IMR-90 (cell line): Measurements from ENCODE around the gene ATP5PO. TPM values are rescaled to one million over a fixed set of nuclear protein-coding genes. Genes with fewer than 3 reads are reported as not detected.
A peak's percentile ranks its signal among the peaks of the same experiment; 100 is the strongest.

Experiments used
- ATAC-seq: fragments of 200-7000 bp; cut with Tn5 transposase; 2 replicates; pipeline ENCODE4 v1.9.1; 2020; ENCODE audit warnings: low read depth, mild to moderate bottlenecking, moderate library complexity
- BruUV-seq: library from RNA; stranded (reverse); fragments of 400-500 nt; replicated peaks from 2 replicates; lab custom pipeline; 2021; lab: Mats Ljungman, UMichigan
- CTCF ChIA-PET: fragments of 300-600 bp; formaldehyde crosslinking; extraction: SDS; loops from one replicate; lab custom pipeline; 2021; ENCODE audit warnings: antibody characterized with exemption; lab: Yijun Ruan, JAX
- POLR2A ChIA-PET: fragments of 300-600 bp; sonication (Branson Sonifier 250); formaldehyde crosslinking; loops from one replicate; lab custom pipeline; 2022; ENCODE audit warnings: antibody characterized with exemption; ENCODE audit not compliant: unreplicated experiment; lab: Charles Lee
- DNase-seq: peaks from one replicate; pipeline ENCODE4 v3.0.0; 2013
- H2AFZ ChIP-seq: replicated peaks from 2 replicates; pipeline ENCODE3; 2013; ENCODE audit warnings: low read length, mild to moderate bottlenecking; ENCODE audit not compliant: poor library complexity
- H2AK5ac ChIP-seq: 2 replicates; pipeline ENCODE4 v1.6.1; 2013; ENCODE audit warnings: low read depth, low read length, inconsistent platforms
- H2AK9ac ChIP-seq: replicated peaks from 2 replicates; pipeline ENCODE3; 2013; ENCODE audit warnings: mild to moderate bottlenecking, low read depth, low read length, moderate library complexity; ENCODE audit not compliant: poor library complexity
- H2BK120ac ChIP-seq: 2 replicates; pipeline ENCODE4 v1.6.1; 2013; ENCODE audit warnings: low read depth, low read length, inconsistent platforms
- H2BK15ac ChIP-seq: 3 replicates; pipeline ENCODE4 v1.6.1; 2013; ENCODE audit warnings: low read depth, low read length, inconsistent platforms
- H2BK20ac ChIP-seq: 2 replicates; pipeline ENCODE4 v1.6.1; 2013; ENCODE audit warnings: low read depth, mild to moderate bottlenecking, inconsistent platforms, low read length, moderate library complexity
- H2BK5ac ChIP-seq: 2 replicates; pipeline ENCODE4 v1.6.1; 2013; ENCODE audit warnings: mild to moderate bottlenecking, low read depth, low read length, inconsistent platforms; ENCODE audit not compliant: poor library complexity, severe bottlenecking
- H3K14ac ChIP-seq: replicated peaks from 2 replicates; pipeline ENCODE4 v1.6.1; 2013; ENCODE audit warnings: low read depth, low read length, inconsistent platforms
- H3K18ac ChIP-seq: 2 replicates; pipeline ENCODE4 v1.6.1; 2013; ENCODE audit warnings: low read depth, low read length, control low read depth
- H3K23ac ChIP-seq: 2 replicates; pipeline ENCODE4 v1.6.1; 2013; ENCODE audit warnings: low read depth, low read length, inconsistent platforms
- H3K27ac ChIP-seq: 2 replicates; pipeline ENCODE4 v1.5.1; 2013; ENCODE audit warnings: mild to moderate bottlenecking, control low read depth, low read length; ENCODE audit not compliant: insufficient read depth
- H3K27me3 ChIP-seq: 2 replicates; pipeline ENCODE4 v1.6.1; 2013; ENCODE audit warnings: low read length; ENCODE audit not compliant: control insufficient read depth, insufficient read depth
- H3K36me3 ChIP-seq: 2 replicates; pipeline ENCODE4 v1.6.1; 2013; ENCODE audit warnings: low read length, mixed read lengths; ENCODE audit not compliant: control insufficient read depth, insufficient read depth
- H3K4ac ChIP-seq: 2 replicates; pipeline ENCODE4 v1.6.1; 2013; ENCODE audit warnings: low read depth, low read length, inconsistent platforms
- H3K4me1 ChIP-seq: 2 replicates; pipeline ENCODE4 v1.6.1; 2013; ENCODE audit warnings: low read length, mixed read lengths; ENCODE audit not compliant: control insufficient read depth, insufficient read depth
- H3K4me2 ChIP-seq: 2 replicates; pipeline ENCODE4 v1.6.1; 2013; ENCODE audit warnings: low read depth, mild to moderate bottlenecking, control low read depth, low read length, moderate library complexity
- H3K4me3 ChIP-seq: 2 replicates; pipeline ENCODE4 v1.5.1; 2013; ENCODE audit warnings: low read depth, mild to moderate bottlenecking, control low read depth, low read length, moderate library complexity; ENCODE audit not compliant: insufficient read depth
- H3K56ac ChIP-seq: 2 replicates; pipeline ENCODE4 v1.6.1; 2013; ENCODE audit warnings: low read length, inconsistent platforms; ENCODE audit not compliant: insufficient read depth; ENCODE audit errors: extremely low read depth
- H3K79me1 ChIP-seq, 2 experiments: 2 replicates each; pipeline ENCODE4 v1.6.1; 2013; ENCODE audit warnings: low read length in 2 of 2, inconsistent platforms in 1 of 2, low read depth in 1 of 2
- H3K9ac ChIP-seq: 2 replicates; pipeline ENCODE4 v1.6.1; 2013; ENCODE audit warnings: low read depth, low read length, control low read depth
- H3K9me1 ChIP-seq: 2 replicates; pipeline ENCODE4 v1.6.1; 2013; ENCODE audit warnings: low read length, inconsistent platforms; ENCODE audit not compliant: insufficient read depth
- H3K9me3 ChIP-seq: 2 replicates; pipeline ENCODE4 v1.6.1; 2013; ENCODE audit warnings: low read length; ENCODE audit not compliant: control insufficient read depth, insufficient read depth
- H4K20me1 ChIP-seq: 2 replicates; pipeline ENCODE4 v1.6.1; 2013; ENCODE audit warnings: low read length, inconsistent platforms; ENCODE audit not compliant: insufficient read depth
- H4K5ac ChIP-seq: 2 replicates; pipeline ENCODE4 v1.6.1; 2013; ENCODE audit warnings: mild to moderate bottlenecking, low read depth, low read length, control low read depth
- H4K8ac ChIP-seq, 2 experiments: 2 replicates each; pipeline ENCODE4 v1.6.1; 2013; ENCODE audit warnings: low read depth in 2 of 2, low read length in 2 of 2, control low read depth in 1 of 2, inconsistent platforms in 1 of 2
- H4K91ac ChIP-seq: 2 replicates; pipeline ENCODE4 v1.6.1; 2013; ENCODE audit warnings: low read depth, low read length, inconsistent platforms; ENCODE audit not compliant: insufficient read depth
- MAFK ChIP-seq: IDR thresholded peaks from 2 replicates; pipeline ENCODE4 v1.6.1; 2012; ENCODE audit warnings: low read depth, low read length, improper control_type of control experiment
- WGBS, 2 experiments: methylation state at CpG; one replicate each; pipeline versions ENCODE4 v1.1.5 to v1.1.7; 2013; ENCODE audit warnings: missing lambda C conversion rate in 2 of 2; ENCODE audit not compliant: insufficient read length in 1 of 2; ENCODE audit errors: extremely low coverage in 2 of 2; 5-methylcytosine and 5-hydroxymethylcytosine counted together
- dilution Hi-C: fragments of 300-500 bp; cut with HindIII; formaldehyde crosslinking; loops from one replicate; pipeline ENCODE4 v1.14.3; 2018; ENCODE audit warnings: low sequenced_read_pairs; ENCODE audit not compliant: unreplicated experiment
- in situ Hi-C: fragments of 300-500 bp; cut with MboI; formaldehyde crosslinking; loops from 3 replicates; pipeline ENCODE4 v1.14.3; 2019; ENCODE audit warnings: low sequenced_read_pairs, inconsistent platforms, mixed read lengths
- intact Hi-C: fragments of 100-400 bp; cut with micrococcal nuclease; formaldehyde crosslinking; loops from 2 replicates; pipeline ENCODE4 v1.10.0; 2022
- polyA plus RNA-seq, 3 experiments: library from polyadenylated mRNA; depleted of rRNA; stranded (reverse); fragments of >200 nt; gene quantifications; 2 replicates each; pipeline ENCODE4 v1.2.3, GENCODE V29; 2012; ENCODE audit warnings: low replicate concordance in 1 of 3
- total RNA-seq: library from RNA; depleted of rRNA; stranded (reverse); fragments of >200 nt; gene quantifications from 2 replicates; pipeline ENCODE4 v1.2.3, GENCODE V29; 2012

ATP5PO gene
- total and polyA plus RNA-seq, 2 of the 4 experiments (the other 2 are of a cell fraction) = 237 to 250 TPM

DNA sequence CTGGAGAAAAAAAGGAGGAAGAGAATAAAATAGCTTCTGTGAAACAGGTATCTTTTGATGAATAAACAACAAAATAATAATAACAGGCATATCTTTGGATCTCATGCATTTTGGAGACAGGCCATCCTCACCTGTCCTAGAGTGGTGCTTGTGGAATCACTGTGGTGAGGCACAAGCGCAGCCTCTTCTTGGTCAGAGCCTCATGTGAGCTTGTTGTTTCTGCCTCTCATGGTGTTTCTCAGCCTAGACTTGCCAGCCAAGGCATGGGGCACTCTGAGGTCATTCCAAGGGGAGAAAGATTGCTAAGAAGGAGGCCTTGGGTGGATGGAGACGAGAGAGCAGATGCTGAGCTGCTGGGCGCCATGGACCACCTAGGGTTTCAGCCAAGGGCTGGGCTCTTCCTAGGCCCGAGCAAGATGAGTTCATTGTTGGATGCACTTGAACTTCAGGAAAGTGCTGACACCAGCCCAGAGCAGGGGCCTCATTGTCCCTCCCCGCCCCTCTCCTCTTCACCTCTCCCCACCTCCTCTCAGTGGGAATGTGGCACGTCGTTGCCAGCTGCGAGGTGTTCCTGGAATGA, 49.5 kb downstream of the ATP5PO start:
- no peak overlapping the region for H4K5ac ChIP-seq
- H2BK5ac ChIP-seq = no peak overlapping the region
- H2BK20ac ChIP-seq = no peak overlapping the region
- no peak for DNase-seq
- no peak overlapping the region for H2BK120ac ChIP-seq
- no peak overlapping the region for H3K14ac ChIP-seq
- no peak overlapping the region for H3K27ac ChIP-seq
- H3K79me1 ChIP-seq = no peaks in the 10 kb centered on the region
- dilution Hi-C loops (no loop called here), intact Hi-C loops (no loop called here), in situ Hi-C loops (no loop called here)
- no peak for TF ChIP-seq MAFK
- ChIA-PET CTCF (no interaction called here), POLR2A (no interaction called here)
- peaks cover 7% of the 10 kb centered on the region for H3K27me3 ChIP-seq
- no peaks in the 10 kb centered on the region for H4K20me1 ChIP-seq
- H3K4me2 ChIP-seq = no peak overlapping the region
- no peak overlapping the region for H2AK9ac ChIP-seq
- no peak for ATAC-seq
- no peak overlapping the region for H3K18ac ChIP-seq
- no peak overlapping the region for H3K56ac ChIP-seq
- H3K9me3 ChIP-seq = no peaks in the 10 kb centered on the region
- 65% methylated on average over 3 of the region's 8 CpGs; no CpG with 5 or more reads in 1 of the 2 experiments for WGBS, 2 experiments
- H3K9ac ChIP-seq = no peak overlapping the region
- no peaks in the 10 kb centered on the region for H3K9me1 ChIP-seq
- H2AFZ ChIP-seq = peak overlapping the region; percentile 29
- no peak overlapping the region for H3K4me3 ChIP-seq
- H2AK5ac ChIP-seq = no peak overlapping the region
- H3K4me1 ChIP-seq = peaks cover 2% of the 10 kb centered on the region; the same call in 1 of the 2 replicates
- no peak overlapping the region for H3K4ac ChIP-seq
- no peak overlapping the region for H3K23ac ChIP-seq
- no peak overlapping the region for H4K91ac ChIP-seq
- H3K36me3 ChIP-seq = no peaks in the 10 kb centered on the region
- no peak overlapping the region for H4K8ac ChIP-seq
- no peak overlapping the region for H2BK15ac ChIP-seq
- no TSS peak for BruUV-seq
